ENCODE measurements around the gene BAIAP3.

The BAIAP3 gene

DNA sequence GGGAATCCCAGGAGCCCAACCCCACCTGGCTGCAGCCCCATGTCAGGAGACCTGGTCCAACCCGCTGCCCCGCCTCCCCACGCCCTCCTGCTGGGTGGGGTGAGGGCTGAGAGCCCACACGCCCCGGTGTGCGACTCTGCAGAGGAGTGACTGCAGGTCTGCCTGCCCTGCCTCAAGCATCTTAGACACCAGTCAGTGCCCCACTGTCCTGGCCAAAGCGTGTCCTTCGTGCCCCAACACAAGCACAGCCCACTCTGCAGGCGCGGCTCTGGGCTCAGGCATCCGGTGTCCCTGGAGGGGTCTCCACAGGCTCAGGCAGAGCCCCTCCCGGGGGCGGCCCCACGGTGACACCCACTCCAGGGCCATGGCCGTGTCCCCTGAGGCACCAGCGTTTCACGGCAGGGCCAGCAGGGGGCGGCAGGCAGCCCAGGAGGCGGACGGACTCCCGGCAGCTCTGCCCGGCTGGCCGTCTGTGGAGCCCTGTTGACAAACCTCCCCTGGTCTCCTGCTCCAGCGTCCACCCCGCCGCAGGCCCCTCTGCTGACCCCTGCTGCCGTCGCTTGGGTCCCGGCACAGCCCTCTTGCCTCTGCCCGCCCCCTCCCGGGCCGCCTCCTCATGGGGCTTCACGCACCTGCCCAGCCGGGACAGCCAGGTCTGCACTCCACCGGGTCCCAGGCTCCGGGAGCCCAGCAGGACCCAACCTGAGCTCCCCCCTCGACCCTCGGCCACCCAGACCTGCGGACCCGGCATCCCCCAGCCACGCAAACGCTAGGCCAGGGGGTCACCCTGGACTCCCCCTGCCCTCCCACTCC is 32.6 kb upstream of the BAIAP3 start:
- peak; percentile 91 for DNase-seq (ENCODE audit: low spot score)

DNA sequence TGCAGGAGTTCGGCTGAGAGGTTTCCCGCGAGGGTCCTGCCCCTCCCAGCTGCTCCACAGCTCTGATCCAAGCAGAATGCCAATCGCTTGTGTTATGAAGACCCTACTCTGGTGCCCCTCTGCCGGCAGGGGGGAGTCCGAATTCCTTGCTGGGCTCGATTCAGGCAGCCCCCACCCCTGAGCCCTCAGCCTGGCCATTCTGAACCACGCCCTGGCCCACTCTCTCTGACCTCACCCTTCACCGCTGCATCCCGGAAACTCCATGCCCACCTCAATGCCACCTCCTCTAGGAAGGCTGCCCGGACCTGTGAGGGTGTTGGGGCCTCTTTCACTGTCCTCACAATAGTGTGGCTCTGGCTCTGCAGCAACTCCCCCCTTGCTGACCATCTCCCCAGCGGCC is 31.9 kb upstream of the BAIAP3 start:
- no peak for DNase-seq (ENCODE audit: low spot score)

GRCh38 chr16:1305823-1306222 is 27.6 kb upstream of the BAIAP3 start:
- DNase-seq (ENCODE audit: low spot score): no peak

- no peak for DNase-seq (ENCODE audit: low spot score)
Measured at GRCh38 chr16:1306334-1306733, 27.1 kb upstream of the BAIAP3 start.

- DNase-seq (ENCODE audit: low spot score): no peak
Measured at GRCh38 chr16:1308036-1308976, 25.1 kb upstream of the BAIAP3 start.

DNA sequence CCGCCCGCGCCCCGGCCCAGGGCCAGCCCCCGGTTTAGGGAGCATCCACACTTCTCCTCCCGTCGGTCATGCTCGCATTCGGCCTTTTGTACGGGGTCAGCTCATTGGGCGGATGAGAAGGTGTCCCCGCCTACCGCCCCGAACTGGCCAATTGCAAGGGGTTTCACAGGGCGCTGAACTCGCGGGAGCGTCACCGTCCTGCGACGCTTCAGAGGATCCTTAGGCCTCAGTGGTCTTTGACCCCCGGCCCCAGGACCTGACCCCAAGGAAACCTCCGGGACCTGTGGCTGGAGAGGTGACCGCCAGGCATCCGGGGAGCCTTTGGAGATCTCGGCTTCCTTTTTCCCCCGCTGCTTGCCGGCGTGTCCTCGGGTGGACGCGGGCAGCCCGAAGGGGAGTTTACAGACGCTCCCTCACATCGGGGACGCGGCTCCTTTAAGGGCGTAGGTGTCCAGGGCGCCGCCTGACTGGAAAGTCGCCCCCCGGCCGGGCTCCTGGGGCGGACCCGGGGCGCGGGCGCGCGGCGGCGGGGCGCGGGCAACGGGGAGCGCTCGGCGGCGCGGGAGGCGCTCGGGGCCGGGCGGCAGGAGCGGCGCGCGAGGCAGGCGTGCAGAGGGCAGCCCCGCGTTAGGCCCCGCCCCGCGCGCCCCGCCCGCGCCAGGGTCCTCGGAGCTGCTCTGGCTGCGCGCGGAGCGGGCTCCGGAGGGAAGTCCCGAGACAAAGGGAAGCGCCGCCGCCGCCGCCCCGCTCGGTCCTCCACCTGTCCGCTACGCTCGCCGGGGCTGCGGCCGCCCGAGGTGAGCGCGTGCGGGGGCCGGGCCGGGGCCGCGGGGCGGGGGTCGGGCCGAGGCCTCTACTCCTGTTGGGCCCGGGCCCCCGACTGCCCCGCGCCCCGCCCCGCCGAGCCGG is 24.2 kb upstream of the BAIAP3 start, which contains the start of gene UBE2I:
Gene UBE2I (plus strand): TSS at position 660 of the 909 bp plus-strand sequence. CDS start 4,395 bp downstream, outside the sequence.
- DNase-seq (ENCODE audit: low spot score): peak; percentile 97

- peak; percentile 59 for DNase-seq (ENCODE audit: low spot score)
Measured at GRCh38 chr16:1309888-1310831, 23.3 kb upstream of the BAIAP3 start.

DNA sequence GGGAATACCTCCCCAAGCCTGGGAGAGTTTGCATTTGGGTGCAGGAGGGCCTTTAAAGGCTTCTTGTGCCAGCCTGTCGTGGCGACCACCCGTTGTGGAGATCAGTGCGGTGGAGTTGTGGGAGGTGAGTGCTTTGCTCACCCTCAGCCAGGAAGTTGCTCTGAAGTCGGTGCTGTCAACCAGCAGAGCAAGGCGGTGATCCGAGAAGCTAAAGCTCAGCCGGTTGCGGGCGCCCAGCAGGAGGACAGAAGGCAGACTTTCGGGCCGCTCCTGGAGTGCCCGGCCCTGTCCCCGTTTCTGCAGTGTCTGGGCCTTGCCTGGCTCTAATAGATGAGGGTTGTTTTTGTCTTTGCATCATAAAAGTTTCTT is 22.6 kb upstream of the BAIAP3 start:
- DNase-seq (ENCODE audit: low spot score): no peak

- no peak for DNase-seq (ENCODE audit: low spot score)
Measured at GRCh38 chr16:1311212-1311737, 22.2 kb upstream of the BAIAP3 start.

DNA sequence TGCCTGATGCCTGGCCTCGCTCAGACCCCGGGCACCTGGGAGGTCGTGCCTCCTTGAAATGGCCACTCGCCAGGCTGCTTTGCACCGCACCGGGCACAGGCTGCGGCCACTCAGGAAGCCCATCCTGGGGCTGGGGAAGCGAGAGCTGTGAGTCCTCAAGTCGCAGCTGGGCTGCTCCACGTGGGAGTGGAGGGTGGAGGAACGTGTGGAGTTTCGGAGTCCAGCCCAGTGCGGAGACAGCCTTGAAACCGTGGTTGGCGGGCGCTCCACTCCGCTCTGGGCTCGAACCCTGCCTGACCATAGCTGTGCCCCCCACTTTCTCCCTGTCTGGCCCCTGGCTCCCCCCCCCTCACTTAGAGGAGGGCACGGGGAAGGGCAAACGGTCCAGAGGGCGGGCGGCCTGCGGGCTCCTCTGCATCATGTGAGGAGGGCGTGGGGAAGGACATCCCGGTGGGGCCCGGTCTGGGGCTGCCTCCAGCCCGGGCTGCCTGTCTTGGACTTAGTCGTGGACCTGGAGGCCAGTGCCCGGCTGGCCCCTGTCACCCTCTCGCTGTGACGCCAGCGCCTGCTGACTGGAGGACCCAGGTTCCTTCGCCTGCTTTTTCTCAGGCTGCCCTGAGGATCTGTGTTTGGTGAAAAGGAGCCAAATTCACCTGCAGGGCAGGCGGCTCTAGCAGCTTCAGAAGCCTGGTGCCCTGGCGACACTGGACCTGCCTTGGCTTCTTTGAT is 21.5 kb upstream of the BAIAP3 start:
- peak; percentile 50 for DNase-seq (ENCODE audit: low spot score)

DNA sequence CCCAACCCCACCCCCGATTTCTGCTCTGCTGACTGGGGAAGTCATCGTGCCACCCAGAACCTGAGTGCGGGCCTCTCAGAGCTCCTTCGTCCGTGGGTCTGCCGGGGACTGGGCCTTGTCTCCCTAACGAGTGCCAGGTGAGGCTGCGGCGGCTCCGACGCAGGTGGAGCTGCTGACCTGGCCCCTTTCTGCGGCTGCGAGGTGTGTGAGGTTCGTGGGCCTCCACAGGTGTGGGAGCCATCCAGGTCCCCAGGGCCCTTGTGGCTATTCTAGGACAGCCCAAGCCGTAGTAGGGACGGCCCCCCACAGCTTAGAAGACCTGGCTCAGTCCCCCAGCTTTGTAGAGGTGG is 21.0 kb upstream of the BAIAP3 start:
- no peak for DNase-seq (ENCODE audit: low spot score)

DNA sequence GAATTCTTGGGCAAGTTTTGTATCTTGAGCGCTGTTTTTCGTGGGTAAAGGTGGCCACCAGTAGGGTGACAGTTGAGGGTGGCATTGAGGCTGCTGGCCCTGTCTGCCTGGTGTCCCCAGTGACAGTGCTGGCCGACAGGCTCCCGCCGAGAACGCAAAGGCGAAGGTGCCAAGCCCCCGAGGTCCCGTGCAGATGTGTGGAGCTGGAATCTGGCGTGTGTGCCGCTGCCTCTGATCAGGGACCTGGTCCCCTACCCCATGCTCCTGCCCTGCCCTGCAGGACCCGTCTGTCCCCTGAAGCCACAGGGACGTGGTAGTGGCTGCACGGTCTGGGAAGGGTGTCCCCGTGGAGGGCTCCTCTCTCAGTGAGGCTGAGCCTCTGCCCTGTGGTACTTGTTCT is 20.5 kb upstream of the BAIAP3 start:
- DNase-seq (ENCODE audit: low spot score): no peak

DNA sequence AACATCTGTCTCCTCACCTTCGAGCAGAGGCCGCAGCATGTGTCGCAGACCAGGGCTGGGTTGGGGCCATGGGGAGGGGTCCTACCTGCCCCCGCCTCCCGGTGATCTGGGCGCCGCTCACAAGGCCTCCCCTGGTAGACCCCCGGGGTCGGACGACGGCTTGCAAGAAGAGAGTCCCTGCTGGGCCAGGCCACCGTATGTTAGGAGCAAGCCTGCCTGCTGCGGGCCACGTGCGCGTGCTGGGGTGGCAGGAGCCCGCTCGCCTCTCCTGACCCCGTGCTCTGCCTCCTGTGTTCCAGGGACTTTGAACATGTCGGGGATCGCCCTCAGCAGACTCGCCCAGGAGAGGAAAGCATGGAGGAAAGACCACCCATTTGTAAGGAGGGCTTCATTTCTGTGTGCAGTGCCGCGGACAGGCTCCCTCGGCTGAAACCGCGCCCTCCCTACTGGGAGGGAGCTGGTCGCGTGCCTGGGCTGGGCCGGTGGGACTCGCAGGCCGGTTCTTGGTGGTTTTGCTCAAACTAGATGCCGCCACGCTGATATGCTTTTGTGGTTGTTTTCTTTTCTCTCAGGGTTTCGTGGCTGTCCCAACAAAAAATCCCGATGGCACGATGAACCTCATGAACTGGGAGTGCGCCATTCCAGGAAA is 19.6 kb upstream of the BAIAP3 start:
- no peak for DNase-seq (ENCODE audit: low spot score)

GRCh38 chr16:1314399-1315068 is 18.9 kb upstream of the BAIAP3 start:
- DNase-seq (ENCODE audit: low spot score): no peak

GRCh38 chr16:1315081-1316032 is 18.1 kb upstream of the BAIAP3 start:
- DNase-seq (ENCODE audit: low spot score): no peak

- no peak for DNase-seq (ENCODE audit: low spot score)
Measured at GRCh38 chr16:1316033-1316405, 17.4 kb upstream of the BAIAP3 start.

DNA sequence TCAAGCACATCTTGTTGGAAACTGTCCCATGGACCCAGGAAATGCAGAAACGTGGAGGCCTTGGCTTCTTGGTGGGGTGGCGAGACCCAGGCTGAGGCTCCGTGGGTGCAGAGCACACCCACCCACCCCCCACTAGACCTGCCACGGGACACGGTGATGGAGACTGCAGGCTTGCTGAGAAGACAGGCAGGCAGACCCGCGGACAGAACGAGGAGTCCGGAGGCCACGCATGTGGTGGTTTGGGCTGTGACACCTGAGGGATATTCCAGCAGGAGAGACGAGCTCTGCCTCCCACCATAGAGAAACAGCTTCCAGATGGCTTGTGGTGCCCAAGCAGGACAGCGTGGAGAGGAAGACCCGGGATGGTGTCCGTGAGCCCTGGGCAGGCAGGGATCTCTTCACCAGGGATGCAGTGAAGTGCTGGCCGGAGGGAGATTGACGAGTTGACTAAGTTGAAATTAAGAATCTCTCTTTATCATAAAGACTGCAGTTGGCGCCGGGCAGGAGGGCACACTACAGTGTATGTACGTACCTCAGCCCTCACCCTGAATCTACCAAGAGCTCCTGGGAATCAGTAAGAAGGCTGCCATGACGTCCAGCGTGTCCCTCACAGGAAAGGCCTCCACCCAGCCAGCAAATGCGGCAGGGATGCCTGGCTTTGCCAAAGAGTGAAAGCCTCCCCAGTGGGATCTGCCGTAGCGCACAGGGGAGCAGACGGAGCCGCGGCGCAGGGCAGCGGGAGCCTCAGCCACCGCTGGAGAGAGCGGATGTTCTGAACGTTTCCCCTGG is 15.8 kb upstream of the BAIAP3 start:
- DNase-seq (ENCODE audit: low spot score): no peak
